ENCODE data around the gene BRWD1.

The BRWD1 gene

DNA sequence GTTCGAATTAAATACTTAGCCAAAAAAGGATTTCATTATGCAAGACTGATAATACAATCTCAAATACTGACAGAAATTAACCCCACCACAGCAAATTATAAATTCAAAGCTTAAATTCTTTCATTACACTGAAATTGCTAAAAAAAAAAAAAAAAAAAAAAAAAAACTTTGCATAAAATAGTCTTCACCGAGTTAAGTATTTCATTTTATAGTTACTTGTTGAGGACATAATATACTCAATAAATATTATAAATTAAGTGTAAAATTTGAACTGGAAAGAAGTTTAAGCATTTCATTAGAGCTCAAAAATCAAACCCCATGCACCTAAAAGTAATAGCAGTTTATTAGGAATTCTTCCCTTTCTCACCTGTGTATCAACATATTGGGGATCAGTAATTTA, 128.3 kb downstream of the BRWD1 start:
- peaks cover 77% of the 10 kb centered on the region for H3K4me1 Mint-ChIP-seq
- DNase-seq (no peak), ATAC-seq (no peak)
- H3K9me3 Mint-ChIP-seq: no peaks in the 10 kb centered on the region
- H3K4me3 Mint-ChIP-seq: no peak overlapping the region
- no peaks in the 10 kb centered on the region for H3K27me3 Mint-ChIP-seq
- no peak overlapping the region for H3K27ac Mint-ChIP-seq
- peaks cover 22% of the 10 kb centered on the region for H3K36me3 Mint-ChIP-seq (ENCODE audit: low read depth)

GRCh38 chr21:39184050-39184980, 129.1 kb downstream of the BRWD1 start:
- peak overlapping the region; percentile 96 for H3K4me3 Mint-ChIP-seq
- peaks cover 29% of the 10 kb centered on the region for H3K36me3 Mint-ChIP-seq (ENCODE audit: low read depth)
- DNase-seq (no peak), ATAC-seq (no peak)
- H3K4me1 Mint-ChIP-seq: peaks cover 69% of the 10 kb centered on the region
- no peaks in the 10 kb centered on the region for H3K27me3 Mint-ChIP-seq
- H3K9me3 Mint-ChIP-seq: no peaks in the 10 kb centered on the region
- peak overlapping the region; percentile 83 for H3K27ac Mint-ChIP-seq

DNA sequence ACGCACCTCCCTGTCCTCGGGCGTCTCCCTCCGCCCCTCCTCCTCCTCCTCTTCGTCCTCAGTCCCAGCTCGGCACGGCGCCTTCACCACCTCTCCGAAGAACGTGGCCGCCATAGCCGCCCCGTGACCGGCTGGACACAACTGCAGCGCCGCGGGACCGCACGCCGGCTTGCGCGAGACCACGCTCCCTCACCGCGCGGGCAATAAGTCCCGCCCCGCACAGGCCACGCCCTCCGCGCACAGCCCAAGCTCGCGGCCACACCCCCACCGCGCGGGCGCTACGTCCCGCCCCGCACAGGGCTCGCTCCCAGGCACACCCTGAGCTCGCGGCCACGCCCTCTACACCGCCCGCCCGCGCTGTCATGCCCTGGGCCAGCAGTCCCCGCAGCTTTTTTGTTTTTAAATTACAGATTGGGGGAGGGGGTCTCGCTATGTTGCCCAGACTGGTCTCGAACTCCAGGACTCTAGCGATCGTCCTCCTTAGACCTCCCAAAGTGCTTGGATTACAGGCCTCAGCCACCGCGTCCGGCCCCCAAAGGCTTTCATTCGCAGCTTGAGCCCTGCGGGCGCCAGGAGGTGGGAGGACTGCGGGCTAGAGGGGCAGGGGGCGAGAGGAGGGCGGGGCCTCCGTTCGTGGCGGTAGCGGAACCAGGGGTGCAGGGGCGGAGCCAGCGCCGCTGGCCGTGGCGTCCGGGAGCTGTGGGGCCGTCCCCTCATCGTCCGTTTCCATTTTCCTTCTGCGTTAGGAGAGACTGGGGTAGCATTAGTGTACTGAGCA, 130.0 kb downstream of the BRWD1 start, which contains the start of gene PSMG1:
PSMG1 (minus strand) TSS at position 180 of the 778 bp plus-strand sequence; CDS start at position 114, 66 bp downstream.
- DNase-seq (peak; percentile 95), ATAC-seq (peak; percentile 95)
- Mint-ChIP-seq H3K4me3 (peak within 1 kb of the TSS; percentile 96), H3K27me3 (no peaks in the 10 kb centered on the region), H3K27ac (peak within 1 kb of the TSS; percentile 94), H3K4me1 (peaks cover 63% of the 10 kb centered on the region), H3K9me3 (no peaks in the 10 kb centered on the region), H3K36me3 (ENCODE audit: low read depth) (peaks cover 32% of the 10 kb centered on the region)

GRCh38 chr21:39182484-39183271, 130.8 kb downstream of the BRWD1 start:
- peaks cover 37% of the 10 kb centered on the region for H3K36me3 Mint-ChIP-seq (ENCODE audit: low read depth)
- ATAC-seq: peak; percentile 45
- no peaks in the 10 kb centered on the region for H3K9me3 Mint-ChIP-seq

DNA sequence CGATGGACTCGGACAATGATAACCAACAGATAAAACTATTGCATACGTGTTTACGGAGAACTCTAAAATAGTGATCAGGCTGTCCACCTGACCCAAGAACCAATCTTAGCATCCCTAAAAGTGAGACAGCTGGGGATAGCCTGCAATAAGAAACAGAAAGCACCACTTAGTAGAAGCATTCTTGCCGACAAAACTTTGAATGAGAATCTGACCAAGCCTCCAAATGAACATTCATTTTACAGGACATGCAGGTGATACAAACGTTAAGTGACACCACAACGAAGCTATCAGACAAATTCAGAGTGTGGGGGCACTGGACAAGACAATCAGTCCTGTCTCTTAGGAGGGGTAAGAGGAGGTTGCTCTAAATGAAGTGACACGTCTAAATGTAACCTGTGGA, 131.4 kb downstream of the BRWD1 start:
- DNase-seq: no peak
- Mint-ChIP-seq H3K36me3 (ENCODE audit: low read depth) (peaks cover 37% of the 10 kb centered on the region), H3K9me3 (no peaks in the 10 kb centered on the region), H3K4me3 (peak overlapping the region; percentile 96), H3K27me3 (no peaks in the 10 kb centered on the region), H3K4me1 (peaks cover 49% of the 10 kb centered on the region), H3K27ac (peak overlapping the region; percentile 94)
- ATAC-seq: no peak

More at GRCh38 chr21:39182484-39183271, 130.8 kb downstream of the BRWD1 start:
- no peaks in the 10 kb centered on the region for H3K27me3 Mint-ChIP-seq
- peak overlapping the region; percentile 94 for H3K27ac Mint-ChIP-seq
- H3K4me1 Mint-ChIP-seq: peaks cover 55% of the 10 kb centered on the region
- peak overlapping the region; percentile 96 for H3K4me3 Mint-ChIP-seq
- DNase-seq: peak; percentile 10

GRCh38 chr21:39181205-39181818, 132.1 kb downstream of the BRWD1 start:
- no peak for ATAC-seq
- Mint-ChIP-seq H3K36me3 (ENCODE audit: low read depth) (peaks cover 41% of the 10 kb centered on the region), H3K27me3 (no peaks in the 10 kb centered on the region), H3K9me3 (no peaks in the 10 kb centered on the region), H3K4me1 (peaks cover 41% of the 10 kb centered on the region), H3K27ac (peak overlapping the region; percentile 13), H3K4me3 (peak overlapping the region; percentile 96)
- no peak for DNase-seq

DNA sequence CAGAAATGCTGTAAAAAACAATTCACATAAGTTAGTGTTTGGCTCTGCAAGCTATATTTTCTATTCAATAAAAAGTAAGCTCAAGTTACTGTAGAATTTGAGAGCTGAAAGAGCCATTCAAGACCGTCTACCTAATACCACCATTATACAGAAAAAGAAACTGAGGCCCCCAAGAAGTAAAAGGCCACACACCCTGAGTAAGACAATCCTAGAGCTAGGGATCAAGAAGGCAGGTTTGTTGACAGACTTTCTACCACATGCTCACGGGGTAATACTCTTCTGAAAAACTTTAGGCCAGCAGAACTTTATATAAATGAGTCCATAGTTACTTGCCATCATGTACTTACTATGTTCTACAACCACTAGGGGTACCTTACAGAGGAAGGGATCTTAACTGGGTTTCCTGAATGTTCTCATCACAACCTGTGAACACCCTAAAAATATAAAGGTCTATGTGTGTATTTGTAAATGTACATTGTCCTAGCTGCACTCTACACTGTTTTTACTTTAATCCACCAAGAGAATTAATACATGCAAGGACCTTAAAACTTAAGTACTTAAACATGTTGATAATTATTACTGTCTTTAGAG, 132.9 kb downstream of the BRWD1 start:
- Mint-ChIP-seq H3K27me3 (no peaks in the 10 kb centered on the region), H3K9me3 (no peaks in the 10 kb centered on the region), H3K4me1 (peaks cover 38% of the 10 kb centered on the region), H3K36me3 (ENCODE audit: low read depth) (peaks cover 49% of the 10 kb centered on the region), H3K4me3 (no peak overlapping the region), H3K27ac (no peak overlapping the region)
- no peak for DNase-seq
- no peak for ATAC-seq

DNA sequence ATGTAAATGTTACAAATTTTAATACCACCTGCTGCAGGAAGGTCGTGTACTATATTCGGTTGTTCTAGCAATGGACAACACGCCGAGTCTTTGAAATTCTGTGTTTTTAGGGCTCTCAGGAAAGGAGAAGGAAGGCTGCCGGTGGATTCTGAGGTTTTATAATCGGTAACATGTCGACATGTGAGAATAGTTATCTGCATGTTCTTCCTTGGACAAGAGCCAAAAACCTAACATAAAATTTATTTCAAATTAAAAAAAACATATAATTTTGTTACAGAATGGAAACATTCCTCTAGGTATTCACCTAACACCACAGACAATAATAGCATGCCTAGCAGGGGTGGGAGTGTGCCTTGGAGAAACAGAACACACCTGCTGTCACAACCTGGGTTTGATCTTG, 135.0 kb downstream of the BRWD1 start:
- H3K4me3 Mint-ChIP-seq: no peak overlapping the region
- DNase-seq (no peak), ATAC-seq (no peak)
- no peaks in the 10 kb centered on the region for H3K9me3 Mint-ChIP-seq
- H3K4me1 Mint-ChIP-seq: peaks cover 24% of the 10 kb centered on the region
- H3K27me3 Mint-ChIP-seq: no peaks in the 10 kb centered on the region
- peaks cover 65% of the 10 kb centered on the region for H3K36me3 Mint-ChIP-seq (ENCODE audit: low read depth)
- H3K27ac Mint-ChIP-seq: no peak overlapping the region

GRCh38 chr21:39176271-39176709, 137.1 kb downstream of the BRWD1 start:
- ATAC-seq (no peak), DNase-seq (no peak)
- H3K4me3 Mint-ChIP-seq: no peak overlapping the region
- peaks cover 9% of the 10 kb centered on the region for H3K4me1 Mint-ChIP-seq
- H3K9me3 Mint-ChIP-seq: no peaks in the 10 kb centered on the region
- H3K27ac Mint-ChIP-seq: no peak overlapping the region
- H3K36me3 Mint-ChIP-seq (ENCODE audit: low read depth): peaks cover 58% of the 10 kb centered on the region
- no peaks in the 10 kb centered on the region for H3K27me3 Mint-ChIP-seq

- Mint-ChIP-seq H3K27ac (no peak overlapping the region), H3K27me3 (no peaks in the 10 kb centered on the region), H3K4me3 (no peak overlapping the region), H3K9me3 (no peaks in the 10 kb centered on the region), H3K4me1 (peaks cover 6% of the 10 kb centered on the region), H3K36me3 (ENCODE audit: low read depth) (peaks cover 60% of the 10 kb centered on the region)
- DNase-seq (no peak), ATAC-seq (no peak)
Measured at GRCh38 chr21:39175665-39176064, 137.8 kb downstream of the BRWD1 start.

GRCh38 chr21:39175154-39175553, 138.3 kb downstream of the BRWD1 start:
- no peak for ATAC-seq
- Mint-ChIP-seq H3K4me1 (peaks cover 3% of the 10 kb centered on the region), H3K27ac (no peak overlapping the region), H3K36me3 (ENCODE audit: low read depth) (peaks cover 57% of the 10 kb centered on the region), H3K9me3 (no peaks in the 10 kb centered on the region), H3K27me3 (no peaks in the 10 kb centered on the region), H3K4me3 (no peak overlapping the region)
- DNase-seq: no peak

DNA sequence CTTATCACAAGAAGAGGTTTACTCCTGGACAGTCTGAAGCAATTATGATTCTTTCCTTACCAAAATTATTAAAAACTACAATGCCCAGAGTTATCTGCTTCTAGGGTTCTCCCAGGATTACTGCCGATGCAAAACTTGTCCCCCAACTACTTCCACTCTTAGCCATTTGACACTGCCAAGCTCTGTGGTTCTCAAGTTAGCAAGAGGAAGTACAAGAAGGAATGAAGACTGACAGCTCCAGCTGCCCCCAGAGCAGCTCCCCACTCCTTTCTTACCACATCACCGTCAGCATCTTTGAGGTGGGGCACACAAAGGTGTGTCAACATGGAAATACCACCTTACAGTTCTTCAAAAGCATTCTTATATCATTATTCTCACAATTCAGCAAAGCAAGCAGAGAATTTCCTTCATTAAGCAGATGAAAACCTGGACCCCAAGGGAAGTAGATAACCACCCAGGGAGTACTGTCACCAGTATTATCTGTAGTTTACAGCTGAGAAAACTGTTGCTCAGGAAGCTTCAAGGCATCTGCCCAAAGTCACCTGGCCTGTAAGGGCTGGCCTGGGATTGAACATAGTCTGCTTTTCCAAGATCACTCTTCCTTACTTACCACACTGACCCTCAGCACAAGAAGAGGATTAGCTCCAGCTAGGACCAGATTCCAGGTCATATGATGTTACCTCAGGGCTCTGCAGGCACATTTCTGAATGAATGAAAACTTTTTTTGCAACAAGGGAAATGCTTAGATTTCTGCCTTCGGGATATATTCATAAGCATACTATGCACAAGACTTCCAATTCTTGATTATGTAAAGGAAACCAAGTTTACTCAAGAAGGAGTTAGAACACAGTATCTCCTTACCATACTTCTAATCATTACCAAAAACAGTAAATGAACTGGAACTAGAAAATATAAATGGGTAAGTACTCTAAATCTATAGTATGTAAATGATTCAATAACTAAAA, 139.4 kb downstream of the BRWD1 start:
- ATAC-seq: no peak
- no peak for DNase-seq
- Mint-ChIP-seq H3K27ac (no peak overlapping the region), H3K4me1 (peaks cover 1% of the 10 kb centered on the region), H3K36me3 (ENCODE audit: low read depth) (peaks cover 53% of the 10 kb centered on the region), H3K27me3 (no peaks in the 10 kb centered on the region), H3K4me3 (no peak overlapping the region), H3K9me3 (no peaks in the 10 kb centered on the region)

DNA sequence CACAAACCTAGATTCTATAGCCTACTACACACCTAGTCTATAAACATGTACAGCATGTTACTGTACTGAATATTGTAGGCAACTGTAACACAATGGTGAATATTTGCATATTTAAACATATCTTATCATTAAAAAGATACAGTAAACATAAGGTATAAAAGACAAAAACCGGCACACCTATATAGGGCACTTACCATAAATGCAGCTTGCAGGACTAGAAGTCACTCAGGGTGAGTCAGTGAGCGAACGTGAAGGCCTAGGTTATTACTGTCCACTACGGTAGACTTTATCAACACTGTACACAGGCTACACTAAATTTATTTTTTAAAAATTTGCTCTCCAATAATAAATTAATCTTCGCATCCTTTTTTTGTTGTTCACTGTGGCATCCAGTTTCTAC, 143.5 kb downstream of the BRWD1 start:
- no peak for ATAC-seq
- Mint-ChIP-seq H3K36me3 (ENCODE audit: low read depth) (peaks cover 39% of the 10 kb centered on the region), H3K9me3 (peaks cover 7% of the 10 kb centered on the region), H3K4me1 (no peaks in the 10 kb centered on the region), H3K27me3 (no peaks in the 10 kb centered on the region), H3K27ac (no peak overlapping the region), H3K4me3 (no peak overlapping the region)
- no peak for DNase-seq

Data from activated naive CD8-positive, alpha-beta T cell treated with anti-CD3 and anti-CD28 coated beads, Interleukin-2, amount 50 U/mL, for 24 hours (primary cell).